K562 (cell line): ENCODE measurements around the gene POLD3. TPM values are rescaled to one million over a fixed set of nuclear protein-coding genes. Genes with fewer than 3 reads are reported as not detected.

Source experiments
- GATAD2A ChIP-seq: fragments of 450-650 bp; IDR thresholded peaks from 2 replicates; pipeline ENCODE4 v1.6.1; 2017
- MCM5 ChIP-seq: fragments of 450-650 bp; IDR thresholded peaks from 2 replicates; pipeline ENCODE4 v1.6.1; 2016; ENCODE audit warnings: low read depth
- NFYB ChIP-seq: IDR thresholded peaks from 2 replicates; pipeline ENCODE4 v1.6.1; 2011; ENCODE audit warnings: mild to moderate bottlenecking, moderate library complexity; ENCODE audit not compliant: insufficient read length; ENCODE audit errors: extremely low read depth
- NR4A1 ChIP-seq, 2 experiments: fragments of 250-450 bp in 1 of 2; fragments of 450-650 bp in 1 of 2; sonication (Bioruptor Pico) in 1 of 2; IDR thresholded peaks; 2 replicates each; pipeline versions ENCODE4 v1.4.0 to v1.6.1; 2016 to 2020; ENCODE audit warnings: mild to moderate bottlenecking in 2 of 2, missing compliant biosample characterization in 1 of 2, missing genetic modification characterization in 1 of 2, moderate library complexity in 1 of 2
- PTRF ChIP-seq: fragments of 450-650 bp; IDR thresholded peaks from 2 replicates; pipeline ENCODE4 v1.6.1; 2016; ENCODE audit warnings: mild to moderate bottlenecking, missing genetic modification characterization, missing compliant biosample characterization
- SRSF1 ChIP-seq: fragments of 200-400 bp; formaldehyde crosslinking; IDR thresholded peaks from 2 replicates; pipeline ENCODE4 v1.6.1; 2017; ENCODE audit warnings: mild to moderate bottlenecking, low read depth, low read length, moderate library complexity
- U2AF1 ChIP-seq: fragments of 200-400 bp; formaldehyde crosslinking; optimal IDR thresholded peaks from 2 replicates; pipeline ENCODE3; 2017; ENCODE audit warnings: mild to moderate bottlenecking, low read depth, low read length, moderate library complexity
- polyA plus RNA-seq, 8 experiments: library from polyadenylated mRNA; depleted of rRNA in 4 of 8; stranded (reverse) in 5 of 8; unstranded in 3 of 8; fragments of >200 nt; fragmentation: Nextera tagmentation in 2 of 8; fragmentation: Illumina TruSeq in 1 of 8; extraction: Ambion mirVana in 2 of 8; extraction: Trizol in 1 of 8; gene quantifications; 2 replicates each; pipeline versions ENCODE4 v1.2.1 to v1.2.3, GENCODE V29; 2011 to 2014; ENCODE audit warnings: inconsistent platforms in 1 of 8, missing spikeins in 1 of 8
- total RNA-seq, 7 experiments: library from RNA; depleted of rRNA in 6 of 7; stranded (reverse); fragments of >200 nt in 6 of 7; fragmentation: Illumina TruSeq in 2 of 7; extraction: Trizol in 2 of 7; gene quantifications; 2 replicates each; pipeline versions ENCODE4 v1.2.1 to v1.2.3, GENCODE V29; 2011 to 2021; ENCODE audit warnings: low replicate concordance in 1 of 7
- TF ChIP-seq, protein P1 (sequence below): fragments of 250-450 bp; sonication (Bioruptor Pico); IDR thresholded peaks from 2 replicates; pipeline ENCODE4 v1.5.0; 2020; ENCODE audit warnings: mild to moderate bottlenecking, borderline replicate concordance
- TF ChIP-seq, protein P2 (sequence below), 2 experiments: IDR thresholded peaks; 2 replicates each; pipeline ENCODE4 v1.6.1; 2011; ENCODE audit warnings: borderline replicate concordance in 1 of 2, control low read depth in 1 of 2, low read depth in 1 of 2, low read length in 1 of 2, mild to moderate bottlenecking in 1 of 2, mixed read lengths in 1 of 2, moderate library complexity in 1 of 2; ENCODE audit not compliant: insufficient read depth in 1 of 2, insufficient read length in 1 of 2, poor library complexity in 1 of 2, severe bottlenecking in 1 of 2; ENCODE audit errors: extremely low read depth in 1 of 2
- TF ChIP-seq, protein P3 (sequence below), 2 experiments: fragments of 450-650 bp in 1 of 2; sonication (generic) in 1 of 2; formaldehyde crosslinking in 1 of 2; IDR thresholded peaks; 2 replicates each; pipeline versions ENCODE4 v1.7.1 to v1.9.0; 2016 to 2022; ENCODE audit warnings: inconsistent platforms in 1 of 2, mild to moderate bottlenecking in 1 of 2, missing genetic modification reagents in 1 of 2

POLD3 gene
- total and polyA plus RNA-seq, 9 of the 15 experiments (the other 6 are each of a cell fraction or from before 2014, with no cell fraction given): 10.6 to 40.1 (median 24.6) TPM

DNA sequence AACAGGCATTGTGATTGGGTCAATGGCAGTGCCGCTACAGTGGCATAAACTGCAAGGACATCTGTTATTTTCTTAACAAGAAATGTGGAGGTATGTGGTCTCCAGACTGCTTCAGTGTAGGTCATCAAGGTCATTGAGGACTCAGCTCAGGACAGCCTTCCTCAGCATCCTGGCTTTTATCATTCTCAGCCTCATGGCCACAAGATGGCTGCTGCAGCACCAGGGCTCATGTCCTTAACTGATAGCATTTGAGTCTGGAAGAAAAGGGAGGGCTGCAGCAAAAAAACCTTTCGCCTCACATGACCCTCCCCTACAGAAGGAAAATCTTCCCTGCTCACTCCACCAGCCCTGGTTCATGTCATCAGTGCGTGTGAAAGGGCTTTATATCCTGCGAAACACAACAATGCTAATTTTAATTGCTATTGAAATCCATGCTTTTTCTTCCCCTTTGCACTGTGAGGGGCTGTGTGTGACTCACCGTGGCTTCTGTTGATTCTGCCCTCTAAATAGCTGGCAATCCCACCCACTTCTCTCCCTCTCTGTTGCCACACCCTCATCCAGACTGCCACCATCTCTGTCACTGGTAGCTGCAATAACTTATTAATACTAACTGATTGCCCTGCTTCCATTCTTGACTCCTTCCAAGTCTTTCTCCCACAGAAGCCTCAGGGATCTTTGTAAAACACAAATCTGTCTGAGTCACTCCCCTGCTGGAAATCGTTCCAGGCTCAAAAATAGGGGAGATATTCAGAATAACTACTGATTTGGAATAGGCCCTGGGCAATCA lies 95.0 kb downstream of the POLD3 start (continued):
- TF ChIP-seq, protein P1, sequence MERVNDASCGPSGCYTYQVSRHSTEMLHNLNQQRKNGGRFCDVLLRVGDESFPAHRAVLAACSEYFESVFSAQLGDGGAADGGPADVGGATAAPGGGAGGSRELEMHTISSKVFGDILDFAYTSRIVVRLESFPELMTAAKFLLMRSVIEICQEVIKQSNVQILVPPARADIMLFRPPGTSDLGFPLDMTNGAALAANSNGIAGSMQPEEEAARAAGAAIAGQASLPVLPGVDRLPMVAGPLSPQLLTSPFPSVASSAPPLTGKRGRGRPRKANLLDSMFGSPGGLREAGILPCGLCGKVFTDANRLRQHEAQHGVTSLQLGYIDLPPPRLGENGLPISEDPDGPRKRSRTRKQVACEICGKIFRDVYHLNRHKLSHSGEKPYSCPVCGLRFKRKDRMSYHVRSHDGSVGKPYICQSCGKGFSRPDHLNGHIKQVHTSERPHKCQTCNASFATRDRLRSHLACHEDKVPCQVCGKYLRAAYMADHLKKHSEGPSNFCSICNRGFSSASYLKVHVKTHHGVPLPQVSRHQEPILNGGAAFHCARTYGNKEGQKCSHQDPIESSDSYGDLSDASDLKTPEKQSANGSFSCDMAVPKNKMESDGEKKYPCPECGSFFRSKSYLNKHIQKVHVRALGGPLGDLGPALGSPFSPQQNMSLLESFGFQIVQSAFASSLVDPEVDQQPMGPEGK (CRISPR knock-in tag): no peak
- TF ChIP-seq MCM5: no peak
- TF ChIP-seq, protein P2, sequence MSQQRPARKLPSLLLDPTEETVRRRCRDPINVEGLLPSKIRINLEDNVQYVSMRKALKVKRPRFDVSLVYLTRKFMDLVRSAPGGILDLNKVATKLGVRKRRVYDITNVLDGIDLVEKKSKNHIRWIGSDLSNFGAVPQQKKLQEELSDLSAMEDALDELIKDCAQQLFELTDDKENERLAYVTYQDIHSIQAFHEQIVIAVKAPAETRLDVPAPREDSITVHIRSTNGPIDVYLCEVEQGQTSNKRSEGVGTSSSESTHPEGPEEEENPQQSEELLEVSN (IDR thresholded peaks at IDR 0.05; ENCODE audit: borderline replicate concordance in 1 of 2, extremely low read depth in 1 of 2, insufficient read depth in 1 of 2, insufficient read length in 1 of 2, low read depth in 1 of 2, low read length in 1 of 2, poor library complexity in 1 of 2, severe bottlenecking in 1 of 2): no peak
- no peak for TF ChIP-seq PTRF (tag)
- TF ChIP-seq, protein P3, sequence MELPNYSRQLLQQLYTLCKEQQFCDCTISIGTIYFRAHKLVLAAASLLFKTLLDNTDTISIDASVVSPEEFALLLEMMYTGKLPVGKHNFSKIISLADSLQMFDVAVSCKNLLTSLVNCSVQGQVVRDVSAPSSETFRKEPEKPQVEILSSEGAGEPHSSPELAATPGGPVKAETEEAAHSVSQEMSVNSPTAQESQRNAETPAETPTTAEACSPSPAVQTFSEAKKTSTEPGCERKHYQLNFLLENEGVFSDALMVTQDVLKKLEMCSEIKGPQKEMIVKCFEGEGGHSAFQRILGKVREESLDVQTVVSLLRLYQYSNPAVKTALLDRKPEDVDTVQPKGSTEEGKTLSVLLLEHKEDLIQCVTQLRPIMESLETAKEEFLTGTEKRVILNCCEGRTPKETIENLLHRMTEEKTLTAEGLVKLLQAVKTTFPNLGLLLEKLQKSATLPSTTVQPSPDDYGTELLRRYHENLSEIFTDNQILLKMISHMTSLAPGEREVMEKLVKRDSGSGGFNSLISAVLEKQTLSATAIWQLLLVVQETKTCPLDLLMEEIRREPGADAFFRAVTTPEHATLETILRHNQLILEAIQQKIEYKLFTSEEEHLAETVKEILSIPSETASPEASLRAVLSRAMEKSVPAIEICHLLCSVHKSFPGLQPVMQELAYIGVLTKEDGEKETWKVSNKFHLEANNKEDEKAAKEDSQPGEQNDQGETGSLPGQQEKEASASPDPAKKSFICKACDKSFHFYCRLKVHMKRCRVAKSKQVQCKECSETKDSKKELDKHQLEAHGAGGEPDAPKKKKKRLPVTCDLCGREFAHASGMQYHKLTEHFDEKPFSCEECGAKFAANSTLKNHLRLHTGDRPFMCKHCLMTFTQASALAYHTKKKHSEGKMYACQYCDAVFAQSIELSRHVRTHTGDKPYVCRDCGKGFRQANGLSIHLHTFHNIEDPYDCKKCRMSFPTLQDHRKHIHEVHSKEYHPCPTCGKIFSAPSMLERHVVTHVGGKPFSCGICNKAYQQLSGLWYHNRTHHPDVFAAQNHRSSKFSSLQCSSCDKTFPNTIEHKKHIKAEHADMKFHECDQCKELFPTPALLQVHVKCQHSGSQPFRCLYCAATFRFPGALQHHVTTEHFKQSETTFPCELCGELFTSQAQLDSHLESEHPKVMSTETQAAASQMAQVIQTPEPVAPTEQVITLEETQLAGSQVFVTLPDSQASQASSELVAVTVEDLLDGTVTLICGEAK (IDR thresholded peaks at IDR 0.05): no peak
- TF ChIP-seq, protein P3 (CRISPR knock-in tag; IDR thresholded peaks at IDR 0.05): no peak
- no peak for TF ChIP-seq GATAD2A
- no peak for TF ChIP-seq U2AF1
- TF ChIP-seq NFYB: no peak
- no peak for TF ChIP-seq NR4A1 (CRISPR knock-in tag; IDR thresholded peaks at IDR 0.05)
- peak; percentile 37; the same call in 1 of the 2 replicates for TF ChIP-seq NR4A1 (tag; IDR thresholded peaks at IDR 0.05)
- TF ChIP-seq SRSF1: no peak
